ENCODE data around the gene LETM1. TPM values are rescaled to one million over a fixed set of nuclear protein-coding genes. Genes with fewer than 3 reads are reported as not detected.

The LETM1 gene
- total RNA-seq, 1 donor from 2014 or later, result 67.5 TPM

DNA sequence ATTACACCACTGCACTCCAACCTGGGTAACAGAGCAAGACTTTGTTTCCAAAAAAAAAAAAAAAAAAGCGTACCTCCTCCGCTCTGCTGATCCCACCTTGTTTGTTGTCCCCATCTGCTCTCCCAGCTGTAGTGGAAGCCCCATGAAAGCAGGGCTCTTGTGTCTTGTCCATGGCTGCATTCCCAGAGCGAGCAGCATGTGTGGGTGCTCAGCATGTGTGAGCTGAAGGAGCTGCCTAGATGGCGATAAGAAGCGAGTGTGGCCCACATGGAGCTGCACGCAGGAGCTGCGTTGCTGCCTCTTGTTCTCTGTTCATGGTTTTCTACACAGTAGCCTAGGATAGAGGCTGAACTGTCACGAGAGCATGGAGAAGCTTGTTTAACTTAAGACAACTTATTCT lies 27.6 kb upstream of the LETM1 start:
- DNase-seq (ENCODE audit: extremely low spot score in 2 of 2), result no peak
- intact Hi-C loops (cut with DNase I), result no loop called here
- TF ChIP-seq POLR2A (IDR thresholded peaks at IDR 0.05) (no peak), POLR2AphosphoS5 (IDR thresholded peaks at IDR 0.05; ENCODE audit: insufficient read depth in 1 of 2, low read depth in 1 of 2) (no peak)
- TF ChIP-seq, protein P1, sequence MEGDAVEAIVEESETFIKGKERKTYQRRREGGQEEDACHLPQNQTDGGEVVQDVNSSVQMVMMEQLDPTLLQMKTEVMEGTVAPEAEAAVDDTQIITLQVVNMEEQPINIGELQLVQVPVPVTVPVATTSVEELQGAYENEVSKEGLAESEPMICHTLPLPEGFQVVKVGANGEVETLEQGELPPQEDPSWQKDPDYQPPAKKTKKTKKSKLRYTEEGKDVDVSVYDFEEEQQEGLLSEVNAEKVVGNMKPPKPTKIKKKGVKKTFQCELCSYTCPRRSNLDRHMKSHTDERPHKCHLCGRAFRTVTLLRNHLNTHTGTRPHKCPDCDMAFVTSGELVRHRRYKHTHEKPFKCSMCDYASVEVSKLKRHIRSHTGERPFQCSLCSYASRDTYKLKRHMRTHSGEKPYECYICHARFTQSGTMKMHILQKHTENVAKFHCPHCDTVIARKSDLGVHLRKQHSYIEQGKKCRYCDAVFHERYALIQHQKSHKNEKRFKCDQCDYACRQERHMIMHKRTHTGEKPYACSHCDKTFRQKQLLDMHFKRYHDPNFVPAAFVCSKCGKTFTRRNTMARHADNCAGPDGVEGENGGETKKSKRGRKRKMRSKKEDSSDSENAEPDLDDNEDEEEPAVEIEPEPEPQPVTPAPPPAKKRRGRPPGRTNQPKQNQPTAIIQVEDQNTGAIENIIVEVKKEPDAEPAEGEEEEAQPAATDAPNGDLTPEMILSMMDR (IDR thresholded peaks at IDR 0.05), result no peak
- Histone ChIP-seq H3K4me1 (no peaks in the 10 kb centered on the region), H3K9me3 (no peaks in the 10 kb centered on the region), H3K27me3 (no peaks in the 10 kb centered on the region), H3K4me3 (no peak overlapping the region), H3K27ac (no peak overlapping the region), H3K36me3 (no peaks in the 10 kb centered on the region)

GRCh38 chr4:1882850-1883271 lies 26.9 kb upstream of the LETM1 start:
- intact Hi-C loops (cut with DNase I), result no loop called here
- Histone ChIP-seq H3K4me1 (no peaks in the 10 kb centered on the region), H3K4me3 (no peak overlapping the region), H3K27me3 (no peaks in the 10 kb centered on the region), H3K27ac (no peak overlapping the region), H3K9me3 (no peaks in the 10 kb centered on the region), H3K36me3 (no peaks in the 10 kb centered on the region)
- TF ChIP-seq POLR2A (IDR thresholded peaks at IDR 0.05), result no peak
- no peak for TF ChIP-seq POLR2AphosphoS5 (IDR thresholded peaks at IDR 0.05; ENCODE audit: insufficient read depth in 1 of 2, low read depth in 1 of 2)
- TF ChIP-seq, protein P1 (IDR thresholded peaks at IDR 0.05), result no peak
- DNase-seq (ENCODE audit: extremely low spot score in 2 of 2), result no peak

DNA sequence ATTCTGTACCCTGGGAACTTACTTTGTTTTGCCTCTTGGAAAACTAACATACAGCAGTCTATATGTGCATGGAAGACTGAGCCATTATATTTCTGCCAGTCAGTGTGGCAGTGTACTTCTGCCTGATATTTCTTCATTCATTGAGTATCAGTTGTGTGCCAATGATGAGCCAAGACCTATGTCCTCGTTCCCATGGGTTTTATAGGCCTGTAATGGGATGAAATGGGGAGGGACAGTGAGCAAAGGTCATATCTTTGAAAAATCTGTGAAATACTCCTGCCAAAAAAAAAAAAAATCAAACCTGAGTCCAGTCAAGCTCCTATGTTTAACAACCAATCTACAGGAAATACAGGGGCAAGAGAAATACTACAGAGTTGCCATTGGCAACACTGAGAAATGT lies 24.4 kb upstream of the LETM1 start:
- H3K4me3 ChIP-seq, result no peak overlapping the region

GRCh38 chr4:1879485-1879884 lies 23.5 kb upstream of the LETM1 start:
- no peaks in the 10 kb centered on the region for H3K36me3 ChIP-seq
- no peak overlapping the region for H3K4me3 ChIP-seq
- intact Hi-C loops (cut with DNase I), result no loop called here
- H3K27me3 ChIP-seq, result no peaks in the 10 kb centered on the region
- H3K9me3 ChIP-seq, result no peaks in the 10 kb centered on the region
- no peak overlapping the region for H3K27ac ChIP-seq
- H3K4me1 ChIP-seq, result no peaks in the 10 kb centered on the region
- no peak for DNase-seq (ENCODE audit: extremely low spot score in 2 of 2)
- TF ChIP-seq POLR2AphosphoS5 (IDR thresholded peaks at IDR 0.05; ENCODE audit: insufficient read depth in 1 of 2, low read depth in 1 of 2), result no peak
- TF ChIP-seq, protein P1 (IDR thresholded peaks at IDR 0.05), result no peak
- no peak for TF ChIP-seq POLR2A (IDR thresholded peaks at IDR 0.05)

More for the DNA sequence above, 24.4 kb upstream of the LETM1 start:
- no peaks in the 10 kb centered on the region for H3K4me1 ChIP-seq
- no peak for TF ChIP-seq POLR2AphosphoS5 (IDR thresholded peaks at IDR 0.05; ENCODE audit: insufficient read depth in 1 of 2, low read depth in 1 of 2)
- TF ChIP-seq, protein P1 (IDR thresholded peaks at IDR 0.05), result no peak
- no peak for TF ChIP-seq POLR2A (IDR thresholded peaks at IDR 0.05)
- DNase-seq (ENCODE audit: extremely low spot score in 2 of 2), result no peak
- intact Hi-C loops (cut with DNase I), result no loop called here
- no peak overlapping the region for H3K27ac ChIP-seq
- H3K36me3 ChIP-seq, result no peaks in the 10 kb centered on the region
- H3K27me3 ChIP-seq, result no peaks in the 10 kb centered on the region
- no peaks in the 10 kb centered on the region for H3K9me3 ChIP-seq

- H3K27ac ChIP-seq, result no peak overlapping the region
- no peak for DNase-seq (ENCODE audit: extremely low spot score in 2 of 2)
- H3K9me3 ChIP-seq, result no peaks in the 10 kb centered on the region
- H3K27me3 ChIP-seq, result no peaks in the 10 kb centered on the region
- H3K36me3 ChIP-seq, result no peaks in the 10 kb centered on the region
- H3K4me3 ChIP-seq, result no peak overlapping the region
- peaks cover 20% of the 10 kb centered on the region for H3K4me1 ChIP-seq
- intact Hi-C loops (cut with DNase I), result no loop called here
- TF ChIP-seq, protein P1 (IDR thresholded peaks at IDR 0.05), result no peak
- no peak for TF ChIP-seq POLR2A (IDR thresholded peaks at IDR 0.05)
- no peak for TF ChIP-seq POLR2AphosphoS5 (IDR thresholded peaks at IDR 0.05; ENCODE audit: insufficient read depth in 1 of 2, low read depth in 1 of 2)
Measured at GRCh38 chr4:1874201-1874600, 18.2 kb upstream of the LETM1 start.
